Parathyroid adenoma (tissue), 2 donors: ENCODE results near the gene PRRC2B.
"Not testable (repeated sequence)": the region's sequence is repeated elsewhere in the genome, so short reads cannot be mapped to it uniquely, and the experiment has no call there.

Experiments
- H2AFZ ChIP-seq: fragments of 300-600 bp; sonication (generic); one replicate; pipeline ENCODE4 v1.7.0; 2017; ENCODE audit warnings: antibody characterized with exemption, mild to moderate bottlenecking
- H3K27ac ChIP-seq: fragments of 300-600 bp; sonication (generic); one replicate; pipeline ENCODE4 v1.7.0; 2017
- H3K27me3 ChIP-seq: fragments of 300-600 bp; sonication (generic); one replicate; pipeline ENCODE4 v1.7.0; 2017; ENCODE audit warnings: low read length; ENCODE audit not compliant: control insufficient read depth, insufficient read depth
- H3K36me3 ChIP-seq: fragments of 300-600 bp; sonication (generic); one replicate; pipeline ENCODE4 v1.7.0; 2017; ENCODE audit warnings: low read length; ENCODE audit not compliant: control insufficient read depth, insufficient read depth
- H3K4me1 ChIP-seq: fragments of 300-600 bp; sonication (generic); one replicate; pipeline ENCODE4 v1.7.0; 2017; ENCODE audit warnings: control low read depth
- H3K4me2 ChIP-seq: fragments of 300-600 bp; sonication (generic); one replicate; pipeline ENCODE4 v1.7.0; 2017; ENCODE audit warnings: low read length
- H3K4me3 ChIP-seq: fragments of 300-600 bp; sonication (generic); one replicate; pipeline ENCODE4 v1.7.0; 2017; ENCODE audit warnings: low read depth, low read length
- H3K79me2 ChIP-seq: fragments of 300-600 bp; sonication (generic); one replicate; pipeline ENCODE4 v1.7.0; 2017; ENCODE audit warnings: control low read depth
- H3K9ac ChIP-seq: fragments of 300-600 bp; sonication (generic); one replicate; pipeline ENCODE4 v1.7.0; 2017; ENCODE audit warnings: mild to moderate bottlenecking
- H3K9me3 ChIP-seq: fragments of 300-600 bp; sonication (generic); one replicate; pipeline ENCODE4 v1.7.0; 2017; ENCODE audit warnings: low read length; ENCODE audit not compliant: control insufficient read depth
- TF ChIP-seq, protein P1 (sequence below): fragments of 300-600 bp; sonication (generic); IDR thresholded peaks from one replicate; pipeline ENCODE4 v1.7.0; 2017; ENCODE audit warnings: antibody characterized with exemption, mild to moderate bottlenecking
- donor health status: primary hyperparathyroidism.

The PRRC2B gene

GRCh38 chr9:131361202-131361833, 32.6 kb upstream of the PRRC2B start:
- H3K9ac ChIP-seq = no peak overlapping the region
- no peaks in the 10 kb centered on the region for H3K27me3 ChIP-seq
- H3K4me2 ChIP-seq = peak overlapping the region; percentile 26
- no peaks in the 10 kb centered on the region for H3K4me1 ChIP-seq
- no peaks in the 10 kb centered on the region for H3K79me2 ChIP-seq
- H3K9me3 ChIP-seq = no peaks in the 10 kb centered on the region
- H3K27ac ChIP-seq = no peak overlapping the region
- H3K36me3 ChIP-seq = no peaks in the 10 kb centered on the region
- H2AFZ ChIP-seq = no peak overlapping the region
- no peak overlapping the region for H3K4me3 ChIP-seq
- TF ChIP-seq, protein P1, sequence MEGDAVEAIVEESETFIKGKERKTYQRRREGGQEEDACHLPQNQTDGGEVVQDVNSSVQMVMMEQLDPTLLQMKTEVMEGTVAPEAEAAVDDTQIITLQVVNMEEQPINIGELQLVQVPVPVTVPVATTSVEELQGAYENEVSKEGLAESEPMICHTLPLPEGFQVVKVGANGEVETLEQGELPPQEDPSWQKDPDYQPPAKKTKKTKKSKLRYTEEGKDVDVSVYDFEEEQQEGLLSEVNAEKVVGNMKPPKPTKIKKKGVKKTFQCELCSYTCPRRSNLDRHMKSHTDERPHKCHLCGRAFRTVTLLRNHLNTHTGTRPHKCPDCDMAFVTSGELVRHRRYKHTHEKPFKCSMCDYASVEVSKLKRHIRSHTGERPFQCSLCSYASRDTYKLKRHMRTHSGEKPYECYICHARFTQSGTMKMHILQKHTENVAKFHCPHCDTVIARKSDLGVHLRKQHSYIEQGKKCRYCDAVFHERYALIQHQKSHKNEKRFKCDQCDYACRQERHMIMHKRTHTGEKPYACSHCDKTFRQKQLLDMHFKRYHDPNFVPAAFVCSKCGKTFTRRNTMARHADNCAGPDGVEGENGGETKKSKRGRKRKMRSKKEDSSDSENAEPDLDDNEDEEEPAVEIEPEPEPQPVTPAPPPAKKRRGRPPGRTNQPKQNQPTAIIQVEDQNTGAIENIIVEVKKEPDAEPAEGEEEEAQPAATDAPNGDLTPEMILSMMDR = no peak

- TF ChIP-seq, protein P1 = no peak
- no peaks in the 10 kb centered on the region for H3K9me3 ChIP-seq
- H3K4me2 ChIP-seq = no peak overlapping the region
- no peak overlapping the region for H3K4me3 ChIP-seq
- no peak overlapping the region for H2AFZ ChIP-seq
- no peaks in the 10 kb centered on the region for H3K36me3 ChIP-seq
- H3K9ac ChIP-seq = no peak overlapping the region
- no peaks in the 10 kb centered on the region for H3K27me3 ChIP-seq
- H3K27ac ChIP-seq = no peak overlapping the region
- no peaks in the 10 kb centered on the region for H3K4me1 ChIP-seq
- no peaks in the 10 kb centered on the region for H3K79me2 ChIP-seq
Measured at GRCh38 chr9:131365546-131365945, 28.3 kb upstream of the PRRC2B start.

- no peaks in the 10 kb centered on the region for H3K4me1 ChIP-seq
- H3K4me2 ChIP-seq = no peak overlapping the region
- H3K4me3 ChIP-seq = no peak overlapping the region
- no peaks in the 10 kb centered on the region for H3K79me2 ChIP-seq
- H2AFZ ChIP-seq = no peak overlapping the region
- no peaks in the 10 kb centered on the region for H3K9me3 ChIP-seq
- H3K36me3 ChIP-seq = no peaks in the 10 kb centered on the region
- no peak overlapping the region for H3K27ac ChIP-seq
- H3K27me3 ChIP-seq = no peaks in the 10 kb centered on the region
- no peak overlapping the region for H3K9ac ChIP-seq
- TF ChIP-seq, protein P1 = no peak
Measured at GRCh38 chr9:131366761-131367401, 27.0 kb upstream of the PRRC2B start.

DNA sequence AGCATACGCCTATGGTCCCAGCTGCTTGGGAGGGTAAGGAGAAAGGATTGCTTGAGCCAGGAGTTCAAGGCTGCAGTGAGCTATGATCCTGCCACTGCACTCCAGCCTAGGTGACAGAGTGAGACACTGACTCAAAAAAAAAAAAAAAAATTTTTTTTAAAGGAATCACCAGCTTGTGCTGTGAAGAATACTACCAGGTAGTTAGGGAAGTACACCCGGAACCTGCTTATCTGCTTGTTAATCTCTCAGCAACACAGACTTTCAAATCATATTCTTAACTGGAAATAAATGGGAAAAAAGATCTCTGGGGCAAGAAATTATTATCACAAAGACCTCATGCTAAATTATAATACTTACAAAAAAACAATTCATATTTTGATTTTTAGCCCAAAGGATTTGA, 26.4 kb upstream of the PRRC2B start:
- no peaks in the 10 kb centered on the region for H3K27me3 ChIP-seq
- H3K4me1 ChIP-seq = no peaks in the 10 kb centered on the region
- no peaks in the 10 kb centered on the region for H3K9me3 ChIP-seq
- TF ChIP-seq, protein P1 = no peak
- no peak overlapping the region for H2AFZ ChIP-seq
- H3K36me3 ChIP-seq = no peaks in the 10 kb centered on the region
- no peak overlapping the region for H3K27ac ChIP-seq
- H3K79me2 ChIP-seq = no peaks in the 10 kb centered on the region
- no peak overlapping the region for H3K4me2 ChIP-seq
- no peak overlapping the region for H3K4me3 ChIP-seq
- no peak overlapping the region for H3K9ac ChIP-seq

DNA sequence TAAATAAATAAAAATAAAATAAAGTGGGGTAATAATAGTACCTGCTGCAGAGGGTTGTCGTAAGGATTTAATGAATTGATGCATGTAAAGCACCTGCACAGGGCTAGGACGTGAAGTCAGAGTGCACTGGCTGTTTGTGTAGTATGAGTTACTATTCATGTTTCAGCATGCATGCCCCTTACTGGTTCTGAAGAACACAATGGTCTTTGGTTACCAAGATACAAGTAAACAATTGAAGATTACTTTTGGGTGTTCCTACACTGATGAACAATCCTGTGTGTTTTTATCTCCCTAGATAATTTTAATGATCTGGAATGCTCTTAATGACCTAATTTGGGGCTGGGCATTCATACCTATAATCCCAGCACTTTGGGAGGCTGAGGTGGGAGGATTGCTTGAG, 23.2 kb upstream of the PRRC2B start:
- no peaks in the 10 kb centered on the region for H3K27me3 ChIP-seq
- H3K4me2 ChIP-seq = no peak overlapping the region
- TF ChIP-seq, protein P1 = no peak
- no peaks in the 10 kb centered on the region for H3K4me1 ChIP-seq
- H3K36me3 ChIP-seq = no peaks in the 10 kb centered on the region
- no peaks in the 10 kb centered on the region for H3K79me2 ChIP-seq
- H3K9ac ChIP-seq = no peak overlapping the region
- no peak overlapping the region for H2AFZ ChIP-seq
- no peak overlapping the region for H3K4me3 ChIP-seq
- no peak overlapping the region for H3K27ac ChIP-seq
- H3K9me3 ChIP-seq = no peaks in the 10 kb centered on the region

DNA sequence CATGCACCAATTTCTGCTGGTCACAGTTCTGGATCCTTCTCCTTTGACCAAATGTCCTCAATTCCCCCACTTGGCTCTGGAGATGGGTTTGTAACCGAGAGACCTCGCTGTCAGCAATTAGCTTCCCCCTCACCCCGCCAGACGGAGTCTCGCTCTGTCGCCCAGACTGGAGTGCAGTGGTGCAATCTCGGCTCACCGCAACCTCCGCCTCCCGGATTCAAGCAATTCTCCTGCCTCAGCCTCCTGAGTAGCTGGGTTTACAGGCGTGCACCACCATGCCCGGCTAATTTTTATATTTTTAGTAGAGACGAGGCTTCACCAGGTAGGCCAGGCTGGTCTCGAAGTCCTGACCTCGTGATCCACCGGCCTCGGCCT, 21.3 kb upstream of the PRRC2B start:
- H3K9me3 ChIP-seq, H3K27me3 ChIP-seq, H3K4me1 ChIP-seq, H3K36me3 ChIP-seq, H3K9ac ChIP-seq, H3K79me2 ChIP-seq: not testable (repeated sequence)
- peak overlapping the region; percentile 76 for H3K4me3 ChIP-seq
- H3K4me2 ChIP-seq = peak overlapping the region; percentile 83
- H3K27ac ChIP-seq = peak overlapping the region; percentile 75
- H2AFZ ChIP-seq = peak overlapping the region; percentile 90

DNA sequence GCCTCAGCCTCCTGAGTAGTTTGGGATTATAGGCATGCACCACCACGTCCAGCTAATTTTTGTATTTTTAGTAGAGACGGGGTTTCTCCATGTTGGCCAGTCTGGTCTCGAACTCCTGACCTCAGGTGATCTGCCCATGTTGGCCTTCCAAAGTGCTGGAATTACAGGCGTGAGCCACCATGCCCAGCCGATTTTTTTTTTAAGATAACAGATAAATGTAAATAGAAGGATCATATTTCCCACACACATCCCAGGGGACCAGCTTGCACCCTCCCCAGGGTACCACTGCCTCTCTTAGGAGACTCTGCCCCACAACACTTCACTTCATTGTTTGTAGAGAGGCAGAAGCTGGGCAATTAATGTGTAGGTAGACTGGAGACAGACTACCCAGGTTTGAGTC, 19.2 kb upstream of the PRRC2B start:
- not testable (repeated sequence) for H3K4me2 ChIP-seq, H3K4me1 ChIP-seq, H3K9me3 ChIP-seq, H3K27me3 ChIP-seq, H3K4me3 ChIP-seq, H3K27ac ChIP-seq, H3K79me2 ChIP-seq, H3K9ac ChIP-seq, H2AFZ ChIP-seq, H3K36me3 ChIP-seq
